Neutrophil (primary cell): ENCODE data around the gene ATXN7L3.
A peak's percentile ranks its signal among the peaks of the same experiment; 100 is the strongest.
"Not testable (repeated sequence)": the region's sequence is repeated elsewhere in the genome, so short reads cannot be mapped to it uniquely, and the experiment has no call there.

Experiments used
- H3K27ac ChIP-seq: fragments of 200-600 bp; sonication (generic); 2 replicates; pipeline ENCODE4 v1.5.1; 2016; ENCODE audit warnings: mild to moderate bottlenecking, moderate library complexity
- H3K27me3 ChIP-seq: fragments of 200-600 bp; sonication (generic); 2 replicates; pipeline ENCODE4 v1.6.0; 2016; ENCODE audit warnings: mild to moderate bottlenecking
- H3K36me3 ChIP-seq: fragments of 200-600 bp; sonication (generic); 2 replicates; pipeline ENCODE4 v1.5.1; 2017
- H3K4me1 ChIP-seq, 2 experiments: fragments of 200-600 bp in 1 of 2; sonication (generic) in 1 of 2; 1 replicate in 1 of 2; 2 replicates in 1 of 2; pipeline versions ENCODE4 v1.5.1 to v1.6.1; 2013 to 2016; ENCODE audit warnings: low read depth in 1 of 2, low read length in 1 of 2, mild to moderate bottlenecking in 1 of 2, moderate library complexity in 1 of 2; ENCODE audit not compliant: control insufficient read depth in 1 of 2, insufficient read depth in 1 of 2
- H3K4me3 ChIP-seq, 2 experiments: fragments of 200-600 bp in 1 of 2; sonication (generic) in 1 of 2; 1 replicate in 1 of 2; 2 replicates in 1 of 2; pipeline ENCODE4 v1.5.1; 2013 to 2016; ENCODE audit warnings: low read depth in 1 of 2, low read length in 1 of 2, mild to moderate bottlenecking in 1 of 2, moderate library complexity in 1 of 2
- H3K9me3 ChIP-seq: fragments of 200-600 bp; sonication (generic); 2 replicates; pipeline ENCODE4 v1.5.1; 2016
- TF ChIP-seq, protein P1 (sequence below): fragments of 200-600 bp; sonication (generic); IDR thresholded peaks from 2 replicates; pipeline ENCODE4 v1.5.1; 2016; ENCODE audit warnings: antibody characterized with exemption

ATXN7L3 gene

DNA sequence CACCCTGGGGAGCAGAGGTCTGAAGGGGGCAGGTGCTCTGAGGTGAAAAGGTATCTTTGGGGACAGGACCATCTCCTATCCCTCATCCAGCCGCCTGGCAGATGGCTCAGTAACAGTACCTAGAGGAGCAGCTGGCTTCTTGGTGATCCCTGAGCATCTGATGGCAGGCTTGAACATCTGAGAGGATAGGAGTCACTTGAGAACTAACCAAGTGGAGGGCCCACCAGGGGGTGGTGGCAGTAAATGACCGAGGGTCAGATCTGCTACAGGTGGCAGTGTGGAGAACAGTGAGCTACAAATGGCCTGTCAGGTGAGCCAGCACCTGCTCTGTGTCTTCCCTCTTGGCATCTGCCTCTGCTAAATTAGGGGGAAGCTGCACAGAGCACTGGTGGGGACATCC is 44.2 kb downstream of the ATXN7L3 start:
- peaks cover 44% of the 10 kb centered on the region for H3K36me3 ChIP-seq
- TF ChIP-seq, protein P1, sequence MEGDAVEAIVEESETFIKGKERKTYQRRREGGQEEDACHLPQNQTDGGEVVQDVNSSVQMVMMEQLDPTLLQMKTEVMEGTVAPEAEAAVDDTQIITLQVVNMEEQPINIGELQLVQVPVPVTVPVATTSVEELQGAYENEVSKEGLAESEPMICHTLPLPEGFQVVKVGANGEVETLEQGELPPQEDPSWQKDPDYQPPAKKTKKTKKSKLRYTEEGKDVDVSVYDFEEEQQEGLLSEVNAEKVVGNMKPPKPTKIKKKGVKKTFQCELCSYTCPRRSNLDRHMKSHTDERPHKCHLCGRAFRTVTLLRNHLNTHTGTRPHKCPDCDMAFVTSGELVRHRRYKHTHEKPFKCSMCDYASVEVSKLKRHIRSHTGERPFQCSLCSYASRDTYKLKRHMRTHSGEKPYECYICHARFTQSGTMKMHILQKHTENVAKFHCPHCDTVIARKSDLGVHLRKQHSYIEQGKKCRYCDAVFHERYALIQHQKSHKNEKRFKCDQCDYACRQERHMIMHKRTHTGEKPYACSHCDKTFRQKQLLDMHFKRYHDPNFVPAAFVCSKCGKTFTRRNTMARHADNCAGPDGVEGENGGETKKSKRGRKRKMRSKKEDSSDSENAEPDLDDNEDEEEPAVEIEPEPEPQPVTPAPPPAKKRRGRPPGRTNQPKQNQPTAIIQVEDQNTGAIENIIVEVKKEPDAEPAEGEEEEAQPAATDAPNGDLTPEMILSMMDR: no peak
- H3K9me3 ChIP-seq: no peaks in the 10 kb centered on the region
- H3K4me3 ChIP-seq: no peak overlapping the region
- no peaks in the 10 kb centered on the region for H3K4me1 ChIP-seq
- no peak overlapping the region for H3K27ac ChIP-seq
- no peaks in the 10 kb centered on the region for H3K27me3 ChIP-seq

GRCh38 chr17:44152875-44153274 is 46.8 kb downstream of the ATXN7L3 start:
- no peaks in the 10 kb centered on the region for H3K27me3 ChIP-seq
- H3K9me3 ChIP-seq: no peaks in the 10 kb centered on the region
- peaks cover 14% of the 10 kb centered on the region in 2 experiments for H3K4me1 ChIP-seq
- H3K36me3 ChIP-seq: peaks cover 27% of the 10 kb centered on the region
- no peak overlapping the region for H3K27ac ChIP-seq
- H3K4me3 ChIP-seq: no peak overlapping the region
- TF ChIP-seq, protein P1: no peak

GRCh38 chr17:44149750-44150329 is 49.8 kb downstream of the ATXN7L3 start:
- H3K27ac ChIP-seq: peak overlapping the region; percentile 58
- no peak overlapping the region for H3K4me3 ChIP-seq
- no peaks in the 10 kb centered on the region for H3K9me3 ChIP-seq
- H3K36me3 ChIP-seq: peaks cover 14% of the 10 kb centered on the region
- peaks cover 22 to 25% of the 10 kb centered on the region in 2 experiments for H3K4me1 ChIP-seq
- no peaks in the 10 kb centered on the region for H3K27me3 ChIP-seq
- TF ChIP-seq, protein P1: no peak

DNA sequence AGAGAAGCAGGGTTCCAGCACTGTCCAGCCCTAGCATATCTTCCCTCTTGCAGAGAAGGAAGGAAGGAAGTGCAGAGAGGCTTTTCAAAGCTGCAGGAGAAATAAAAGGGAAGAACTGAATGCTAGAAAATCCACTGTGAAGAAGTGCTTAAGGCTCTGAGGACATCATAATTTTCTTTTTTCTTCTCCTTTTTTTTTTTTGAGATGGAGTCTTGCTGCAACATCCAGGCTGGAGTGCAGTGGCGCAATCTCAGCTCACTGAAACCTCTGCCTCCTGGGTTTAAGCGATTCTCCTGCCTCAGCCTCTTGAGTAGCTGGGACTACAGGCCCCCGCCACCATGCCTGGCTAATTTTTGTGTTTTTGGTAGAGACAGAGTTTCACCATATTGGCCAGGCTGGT is 50.6 kb downstream of the ATXN7L3 start:
- Histone ChIP-seq H3K27ac (peak overlapping the region; percentile 58), H3K4me1 (peaks cover 23 to 30% of the 10 kb centered on the region in 2 experiments)
- not testable (repeated sequence) for H3K4me3 ChIP-seq, H3K9me3 ChIP-seq, H3K27me3 ChIP-seq, H3K36me3 ChIP-seq

DNA sequence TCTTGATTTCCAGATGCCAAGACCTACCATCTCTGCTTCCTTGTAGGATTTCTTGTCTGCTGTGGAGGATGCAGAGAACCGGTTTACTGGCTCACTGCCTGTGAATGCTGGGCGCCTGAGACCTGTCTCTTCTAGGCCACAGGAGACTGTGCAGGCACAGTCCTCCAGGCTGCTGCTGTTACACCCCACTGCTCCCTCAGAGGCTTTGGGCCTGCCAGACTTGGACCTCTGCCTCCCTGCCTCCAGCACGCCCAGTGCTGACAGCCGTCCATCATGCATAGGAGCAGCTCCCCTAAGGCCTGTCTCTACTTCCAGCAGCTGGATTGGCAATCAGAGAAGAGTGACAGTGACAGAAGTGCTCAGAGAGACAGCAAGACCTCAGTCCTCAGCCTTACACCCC is 51.9 kb downstream of the ATXN7L3 start:
- H3K9me3 ChIP-seq: no peaks in the 10 kb centered on the region
- H3K27me3 ChIP-seq: no peaks in the 10 kb centered on the region
- peaks cover 25 to 31% of the 10 kb centered on the region in 2 experiments for H3K4me1 ChIP-seq
- H3K4me3 ChIP-seq: no peak overlapping the region
- TF ChIP-seq, protein P1: no peak
- H3K36me3 ChIP-seq: peaks cover 4% of the 10 kb centered on the region
- no peak overlapping the region for H3K27ac ChIP-seq

GRCh38 chr17:44146375-44147346 is 53.0 kb downstream of the ATXN7L3 start:
- Histone ChIP-seq H3K9me3 (no peaks in the 10 kb centered on the region), H3K27me3 (no peaks in the 10 kb centered on the region), H3K36me3 (no peaks in the 10 kb centered on the region), H3K4me1 (peaks cover 35 to 40% of the 10 kb centered on the region in 2 experiments), H3K27ac (no peak overlapping the region), H3K4me3 (no peak overlapping the region)
- TF ChIP-seq, protein P1: no peak
